Kidney (tissue), 14 donors: Measurements from ENCODE around the gene ESPNL. TPM values are rescaled to one million over a fixed set of nuclear protein-coding genes. Genes with fewer than 3 reads are reported as not detected.
A peak's percentile ranks its signal among the peaks of the same experiment; 100 is the strongest.

Experiments
- DNase-seq, 5 donors: peaks; one replicate each; pipeline ENCODE4 v3.0.0-alpha.2; 2013 to 2020
- FAIRE-seq: peaks from 2 replicates; lab custom pipeline; 2012; peaks lifted over from hg19 to GRCh38; lab: Jason Lieb, UNC
- H3K27ac ChIP-seq, 2 donors: one replicate each; pipeline ENCODE4 v1.7.0; 2013; ENCODE audit warnings: low read depth in 2 of 2, low read length in 2 of 2, inconsistent platforms in 1 of 2
- H3K27me3 ChIP-seq: one replicate; pipeline ENCODE4 v1.7.1; 2013; ENCODE audit warnings: low read length, inconsistent platforms; ENCODE audit not compliant: control insufficient read depth, insufficient read depth
- H3K36me3 ChIP-seq, 3 donors: one replicate each; pipeline versions ENCODE4 v1.7.0 to v1.7.1; 2013; ENCODE audit warnings: low read length in 3 of 3, control low read depth in 1 of 3, inconsistent platforms in 1 of 3; ENCODE audit not compliant: insufficient read depth in 3 of 3, control insufficient read depth in 2 of 3
- H3K4me1 ChIP-seq, 3 donors: one replicate each; pipeline versions ENCODE4 v1.7.0 to v1.7.1; 2013; ENCODE audit warnings: low read length in 3 of 3, inconsistent platforms in 1 of 3, low read depth in 1 of 3; ENCODE audit not compliant: control insufficient read depth in 2 of 3, insufficient read depth in 2 of 3
- H3K4me3 ChIP-seq, 3 donors: one replicate each; pipeline versions ENCODE4 v1.7.0 to v1.8.1; 2013; ENCODE audit warnings: low read length in 3 of 3, control low read depth in 1 of 3, inconsistent platforms in 1 of 3
- H3K9ac ChIP-seq, 3 donors: one replicate each; pipeline versions ENCODE4 v1.7.0 to v1.7.1; 2013; ENCODE audit warnings: low read length in 3 of 3, control low read depth in 1 of 3, inconsistent platforms in 1 of 3
- H3K9me3 ChIP-seq, 3 donors: one replicate each; pipeline versions ENCODE4 v1.7.0 to v1.7.1; 2013; ENCODE audit warnings: low read length in 3 of 3, control low read depth in 1 of 3, inconsistent platforms in 1 of 3; ENCODE audit not compliant: control insufficient read depth in 2 of 3, insufficient read depth in 1 of 3
- intact Hi-C: fragments of 100-400 bp; cut with DNase I; formaldehyde crosslinking; loops from one replicate; pipeline ENCODE4 v1.11.1; 2022
- polyA plus RNA-seq: library from polyadenylated mRNA; stranded (reverse); fragments of 350-450 nt; fragmentation: Illumina TruSeq; extraction: RNeasy Lipid Tissue Mini Kit (QIAGEN cat#74804); gene quantifications from one replicate; pipeline ENCODE4 v1.2.3, GENCODE V29; 2014; ENCODE audit warnings: low read depth, low replicate concordance; ENCODE audit not compliant: insufficient read depth
- total RNA-seq: library from RNA; stranded (reverse); fragmentation: NEBNext Ultra II Directional; extraction: Animal tissue kit (Norgen Biotek cat#: 25700); gene quantifications from one replicate; pipeline ENCODE4 v1.2.1, GENCODE V29; 2021
- TF ChIP-seq, protein P1 (sequence below): IDR thresholded peaks from 3 replicates; pipeline ENCODE4 v1.5.1; 2012; ENCODE audit warnings: mild to moderate bottlenecking, moderate library complexity, borderline replicate concordance; ENCODE audit not compliant: insufficient read depth; ENCODE audit errors: extremely low read depth
- donor health status: control.
- donor health status: control.
- donor health status: control.
- donor health status: control.
- donor health status: control.
- donor health status: DM: yes; HTN: yes; CAD: no.
- donor health status: Normal renal cell carcinoma (clear cell type).

The ESPNL gene
- total and polyA plus RNA-seq, 2 donors from 2014 or later, result 0.28 to 2.7 TPM

DNA sequence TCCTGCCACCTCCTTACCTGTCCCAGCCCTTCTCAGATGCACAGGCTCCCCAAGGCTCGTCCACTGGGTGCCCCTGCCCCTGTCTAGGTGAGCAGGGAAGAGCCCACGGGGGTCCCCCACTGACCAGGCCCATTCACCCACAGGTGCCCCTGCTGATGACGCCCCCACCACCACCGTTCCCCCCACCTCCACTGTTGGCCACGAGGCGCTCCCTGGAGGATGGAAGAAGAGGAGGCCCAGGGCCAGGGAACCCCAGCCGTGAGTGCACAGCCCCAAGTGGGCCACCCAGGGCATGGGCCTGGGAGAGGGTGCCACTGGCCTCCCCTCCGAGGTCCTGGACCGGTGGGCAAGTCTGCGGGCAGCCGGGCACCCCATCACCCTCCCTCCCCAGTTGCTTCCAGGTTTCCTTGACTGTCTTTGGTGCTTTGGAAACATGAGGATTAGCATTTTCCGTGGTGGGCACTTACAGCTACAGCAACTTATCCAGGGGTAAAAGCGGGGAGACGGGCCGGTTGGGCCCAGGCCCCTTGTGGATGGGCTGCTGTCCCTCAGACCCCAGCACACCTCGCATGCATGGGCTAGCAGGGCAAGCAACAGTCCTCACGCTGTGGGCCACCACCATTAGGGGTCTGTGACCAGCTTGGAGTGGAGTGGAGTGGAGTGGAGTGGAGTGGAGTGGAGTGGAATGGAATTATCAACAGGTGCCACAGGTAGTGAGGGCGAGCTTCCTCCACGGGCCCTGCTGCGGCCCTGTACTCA lies 25.2 kb downstream of the ESPNL start:
- Histone ChIP-seq H3K4me3 (no peak overlapping the region), H3K9me3 (peaks cover 0 to 4% (median 0%) of the 10 kb centered on the region in 3 donors), H3K27me3 (no peaks in the 10 kb centered on the region), H3K27ac (no peak overlapping the region), H3K4me1 (peaks cover 0 to 4% (median 3%) of the 10 kb centered on the region in 3 donors), H3K36me3 (no peaks in the 10 kb centered on the region), H3K9ac (no peak overlapping the region)
- intact Hi-C loops, result no loop called here
- TF ChIP-seq, protein P1, sequence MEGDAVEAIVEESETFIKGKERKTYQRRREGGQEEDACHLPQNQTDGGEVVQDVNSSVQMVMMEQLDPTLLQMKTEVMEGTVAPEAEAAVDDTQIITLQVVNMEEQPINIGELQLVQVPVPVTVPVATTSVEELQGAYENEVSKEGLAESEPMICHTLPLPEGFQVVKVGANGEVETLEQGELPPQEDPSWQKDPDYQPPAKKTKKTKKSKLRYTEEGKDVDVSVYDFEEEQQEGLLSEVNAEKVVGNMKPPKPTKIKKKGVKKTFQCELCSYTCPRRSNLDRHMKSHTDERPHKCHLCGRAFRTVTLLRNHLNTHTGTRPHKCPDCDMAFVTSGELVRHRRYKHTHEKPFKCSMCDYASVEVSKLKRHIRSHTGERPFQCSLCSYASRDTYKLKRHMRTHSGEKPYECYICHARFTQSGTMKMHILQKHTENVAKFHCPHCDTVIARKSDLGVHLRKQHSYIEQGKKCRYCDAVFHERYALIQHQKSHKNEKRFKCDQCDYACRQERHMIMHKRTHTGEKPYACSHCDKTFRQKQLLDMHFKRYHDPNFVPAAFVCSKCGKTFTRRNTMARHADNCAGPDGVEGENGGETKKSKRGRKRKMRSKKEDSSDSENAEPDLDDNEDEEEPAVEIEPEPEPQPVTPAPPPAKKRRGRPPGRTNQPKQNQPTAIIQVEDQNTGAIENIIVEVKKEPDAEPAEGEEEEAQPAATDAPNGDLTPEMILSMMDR, result no peak
- DNase-seq, result peak in 2 of 5 donors; percentile 48 to 57
- FAIRE-seq, result no peak

DNA sequence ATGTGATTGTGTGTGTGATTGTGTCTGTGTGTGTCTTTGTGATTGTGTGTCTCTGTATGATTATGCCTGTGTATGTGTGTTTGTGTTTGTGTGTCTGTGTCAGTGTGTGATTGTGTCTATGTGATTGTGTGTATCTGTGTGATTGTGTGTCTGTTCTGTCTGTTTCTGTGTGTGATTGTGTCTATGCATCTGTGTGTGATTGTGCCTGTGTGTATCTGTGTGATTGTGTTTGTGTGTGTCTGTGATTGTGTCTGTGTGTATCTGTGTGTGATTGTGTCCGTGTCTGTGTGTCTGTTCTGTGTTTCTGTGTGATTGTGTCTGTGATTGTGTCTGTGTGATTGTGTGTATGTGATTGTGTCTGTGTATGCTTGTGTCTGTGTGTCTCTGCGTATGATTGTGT lies 26.2 kb downstream of the ESPNL start:
- TF ChIP-seq, protein P1, result no peak
- DNase-seq (no peak), FAIRE-seq (no peak)
- H3K36me3 ChIP-seq, result no peaks in the 10 kb centered on the region
- H3K27ac ChIP-seq, result no peak overlapping the region
- H3K4me3 ChIP-seq, result no peak overlapping the region
- H3K27me3 ChIP-seq, result no peaks in the 10 kb centered on the region
- peaks cover 0 to 4% (median 3%) of the 10 kb centered on the region in 3 donors for H3K4me1 ChIP-seq
- no peak overlapping the region for H3K9ac ChIP-seq
- intact Hi-C loops, result no loop called here
- H3K9me3 ChIP-seq, result peaks cover 0 to 4% (median 0%) of the 10 kb centered on the region in 3 donors

DNA sequence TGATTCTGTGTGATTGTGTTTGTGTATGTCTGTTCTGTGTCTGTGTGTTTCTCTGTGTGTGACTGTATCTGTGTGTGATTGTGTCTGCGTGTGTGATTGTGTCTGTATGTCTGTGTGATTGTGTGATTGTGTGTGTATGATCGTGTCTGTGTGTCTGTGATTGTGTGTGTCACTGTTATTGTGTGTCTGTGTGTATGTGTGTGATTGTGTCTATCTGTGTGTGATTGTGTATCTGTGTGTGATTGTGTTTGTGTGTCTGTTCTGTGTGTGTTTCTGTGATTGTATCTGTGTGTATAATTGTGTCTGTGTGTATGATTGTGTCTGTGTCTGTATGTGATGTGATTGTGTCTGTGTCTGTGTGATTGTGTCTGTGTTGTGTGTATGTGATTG lies 26.6 kb downstream of the ESPNL start:
- TF ChIP-seq, protein P1, result no peak
- FAIRE-seq, result no peak
- Histone ChIP-seq H3K9me3 (peaks cover 0 to 4% (median 0%) of the 10 kb centered on the region in 3 donors), H3K36me3 (no peaks in the 10 kb centered on the region), H3K27ac (no peak overlapping the region), H3K27me3 (no peaks in the 10 kb centered on the region), H3K4me1 (peaks cover 0 to 4% (median 3%) of the 10 kb centered on the region in 3 donors), H3K9ac (no peak overlapping the region), H3K4me3 (peak overlapping the region in 1 of 3 donors; percentile 22)
- no peak for DNase-seq
- intact Hi-C loops, result no loop called here
